Nephron (organoid): ENCODE data around the gene GGA1.

Experiments
- H3K27ac Mint-ChIP-seq, 3 experiments: 2 replicates each; pipeline ENCODE4 v1.8.0; 2020; ENCODE audit warnings: mixed read lengths in 3 of 3, mild to moderate bottlenecking in 2 of 3, moderate library complexity in 1 of 3
- H3K27me3 Mint-ChIP-seq: 2 replicates; pipeline ENCODE4 v1.8.0; 2021; ENCODE audit warnings: low read depth, mild to moderate bottlenecking, moderate library complexity, mixed read lengths
- H3K36me3 Mint-ChIP-seq: 2 replicates; pipeline ENCODE4 v1.8.0; 2020; ENCODE audit warnings: low read depth, mixed read lengths
- H3K4me1 Mint-ChIP-seq: 2 replicates; pipeline ENCODE4 v1.8.0; 2020; ENCODE audit warnings: mixed read lengths
- H3K4me3 Mint-ChIP-seq, 3 experiments: 2 replicates each; pipeline ENCODE4 v1.8.0; 2020; ENCODE audit warnings: mild to moderate bottlenecking in 3 of 3, mixed read lengths in 3 of 3, moderate library complexity in 2 of 3
- H3K9me3 Mint-ChIP-seq: 2 replicates; pipeline ENCODE4 v1.8.0; 2020; ENCODE audit warnings: mixed read lengths
- CTCF ChIP-seq, 3 experiments: fragments of 200-600 bp; sonication (generic); IDR thresholded peaks; one replicate each; pipeline ENCODE4 v1.5.0; 2021; ENCODE audit warnings: antibody characterized with exemption in 3 of 3; ENCODE audit not compliant: unreplicated experiment in 3 of 3

The GGA1 gene

GRCh38 chr22:37674248-37674647, 65.6 kb downstream of the GGA1 start:
- Mint-ChIP-seq H3K27me3 (no peaks in the 10 kb centered on the region), H3K9me3 (no peaks in the 10 kb centered on the region), H3K4me3 (peak overlapping the region in 1 of 3 experiments; percentile 21)

GRCh38 chr22:37674951-37675929, 66.6 kb downstream of the GGA1 start, which contains the start of gene LGALS1:
Gene LGALS1, plus strand, starts transcription at chr22:37675636. Its CDS starts 67 bp downstream, at chr22:37675703.
- Mint-ChIP-seq H3K27ac (peak within 1 kb of the TSS; percentile 93 to 100 (median 99)), H3K27me3 (no peaks in the 10 kb centered on the region), H3K9me3 (no peaks in the 10 kb centered on the region), H3K4me1 (peaks cover 29% of the 10 kb centered on the region), H3K4me3 (peak within 1 kb of the TSS; percentile 76 to 91 (median 91)), H3K36me3 (peaks cover 6% of the 10 kb centered on the region)
- TF ChIP-seq CTCF (IDR thresholded peaks at IDR 0.05; ENCODE audit: unreplicated experiment in 3 of 3) = no peak

More at GRCh38 chr22:37674248-37674647, 65.6 kb downstream of the GGA1 start:
- H3K27ac Mint-ChIP-seq = peak overlapping the region; percentile 93 to 100 (median 99)
- H3K36me3 Mint-ChIP-seq = peaks cover 3% of the 10 kb centered on the region
- peaks cover 22% of the 10 kb centered on the region for H3K4me1 Mint-ChIP-seq
- no peak for TF ChIP-seq CTCF (IDR thresholded peaks at IDR 0.05; ENCODE audit: unreplicated experiment in 3 of 3)

- no peaks in the 10 kb centered on the region for H3K27me3 Mint-ChIP-seq
- H3K27ac Mint-ChIP-seq = peak overlapping the region; percentile 93 to 100 (median 93)
- H3K36me3 Mint-ChIP-seq = peaks cover 6% of the 10 kb centered on the region
- no peak for TF ChIP-seq CTCF (IDR thresholded peaks at IDR 0.05; ENCODE audit: unreplicated experiment in 3 of 3)
- peak overlapping the region; percentile 76 to 91 (median 91) for H3K4me3 Mint-ChIP-seq
- peaks cover 31% of the 10 kb centered on the region for H3K4me1 Mint-ChIP-seq
- no peaks in the 10 kb centered on the region for H3K9me3 Mint-ChIP-seq
These were observed 67.5 kb downstream of the GGA1 start for GRCh38 chr22:37675930-37676735.

GRCh38 chr22:37676736-37677492, 68.3 kb downstream of the GGA1 start:
- Mint-ChIP-seq H3K27ac (peak overlapping the region; percentile 93 to 100 (median 93)), H3K4me3 (peak overlapping the region; percentile 76 to 91 (median 91)), H3K36me3 (peaks cover 6% of the 10 kb centered on the region), H3K9me3 (no peaks in the 10 kb centered on the region), H3K27me3 (no peaks in the 10 kb centered on the region), H3K4me1 (peaks cover 37% of the 10 kb centered on the region)
- no peak for TF ChIP-seq CTCF (IDR thresholded peaks at IDR 0.05; ENCODE audit: unreplicated experiment in 3 of 3)

- no peak for TF ChIP-seq CTCF (IDR thresholded peaks at IDR 0.05; ENCODE audit: unreplicated experiment in 3 of 3)
- H3K36me3 Mint-ChIP-seq = peaks cover 6% of the 10 kb centered on the region
- H3K4me3 Mint-ChIP-seq = peak overlapping the region; percentile 76 to 91 (median 91)
- peak overlapping the region; percentile 63 to 93 (median 83) for H3K27ac Mint-ChIP-seq
- no peaks in the 10 kb centered on the region for H3K27me3 Mint-ChIP-seq
- peaks cover 37% of the 10 kb centered on the region for H3K4me1 Mint-ChIP-seq
- no peaks in the 10 kb centered on the region for H3K9me3 Mint-ChIP-seq
These were observed 68.9 kb downstream of the GGA1 start for GRCh38 chr22:37677493-37677974.
